GM21528 (cell line): ENCODE results near the gene NDUFB6.
"Not testable (repeated sequence)": the region's sequence is repeated elsewhere in the genome, so short reads cannot be mapped to it uniquely, and the experiment has no call there.

Experiments used
- ATAC-seq: cut with Tn5 transposase; IDR thresholded peaks from one replicate; pipeline ENCODE4 v1.9.1; 2021; ENCODE audit warnings: mild to moderate bottlenecking, moderate library complexity; ENCODE audit not compliant: unreplicated experiment, low FRiP score

The NDUFB6 gene

GRCh38 chr9:32571969-32572899 lies 725 bp downstream of the NDUFB6 start:
- peak; percentile 93 for ATAC-seq

- no peak for ATAC-seq
These were observed 2.7 kb downstream of the NDUFB6 start for GRCh38 chr9:32570262-32570661.

GRCh38 chr9:32566770-32567169 lies 6.2 kb downstream of the NDUFB6 start:
- no peak for ATAC-seq

GRCh38 chr9:32565967-32566366 lies 7.0 kb downstream of the NDUFB6 start:
- no peak for ATAC-seq

- no peak for ATAC-seq
These were observed 14.5 kb downstream of the NDUFB6 start for GRCh38 chr9:32558408-32558934.

GRCh38 chr9:32554591-32554990 lies 18.4 kb downstream of the NDUFB6 start:
- no peak for ATAC-seq

GRCh38 chr9:32554107-32554506 lies 18.9 kb downstream of the NDUFB6 start:
- ATAC-seq = no peak

GRCh38 chr9:32552172-32552872 lies 20.6 kb downstream of the NDUFB6 start, which contains the start of the genes SMIM27 and TOPORS:
TSS of gene SMIM27 (plus strand) at chr9:32552327. CDS start at chr9:32552435, 108 bp downstream.
TSS of gene TOPORS (minus strand) at chr9:32552586. CDS start at chr9:32552436, 150 bp downstream.
- peak; percentile 74 for ATAC-seq

- ATAC-seq = peak; percentile 12
These were observed 21.5 kb downstream of the NDUFB6 start for GRCh38 chr9:32551276-32552051.

GRCh38 chr9:32550562-32551275 lies 22.2 kb downstream of the NDUFB6 start:
- peak; percentile 65 for ATAC-seq

GRCh38 chr9:32550150-32550561 lies 22.8 kb downstream of the NDUFB6 start:
- ATAC-seq = no peak

GRCh38 chr9:32548213-32548612 lies 24.7 kb downstream of the NDUFB6 start:
- ATAC-seq = not testable (repeated sequence)

- no peak for ATAC-seq
These were observed 27.1 kb downstream of the NDUFB6 start for GRCh38 chr9:32545884-32546283.

GRCh38 chr9:32543047-32543446 lies 29.9 kb downstream of the NDUFB6 start:
- no peak for ATAC-seq

- ATAC-seq = no peak
These were observed 39.1 kb downstream of the NDUFB6 start for GRCh38 chr9:32533816-32534215.

GRCh38 chr9:32533336-32533735 lies 39.6 kb downstream of the NDUFB6 start:
- no peak for ATAC-seq

- no peak for ATAC-seq
These were observed 46.3 kb downstream of the NDUFB6 start for GRCh38 chr9:32526707-32527048.

- peak; percentile 72 for ATAC-seq
These were observed 46.8 kb downstream of the NDUFB6 start, which contains the start of gene RIGI for GRCh38 chr9:32526041-32526706. TSS of gene RIGI (minus strand) at chr9:32526196. CDS start at chr9:32526166, 30 bp downstream.

- ATAC-seq = peak; percentile 19
These were observed 47.3 kb downstream of the NDUFB6 start for GRCh38 chr9:32525709-32526030.
